ENCODE measurements around the gene C10orf53. TPM values are rescaled to one million over a fixed set of nuclear protein-coding genes. Genes with fewer than 3 reads are reported as not detected.

Gene C10orf53
- total and polyA plus RNA-seq, 2 of the 4 experiments (the other 2 are of a cell fraction), result not detected

- Histone ChIP-seq H4K5ac (ENCODE audit: low read depth, low read length) (no peak overlapping the region), H3K9me3 (ENCODE audit: control insufficient read depth, insufficient read depth, low read length) (no peaks in the 10 kb centered on the region), H3K4me3 (ENCODE audit: insufficient read depth, low read depth, low read length) (no peak overlapping the region), H3K18ac (ENCODE audit: low read depth, low read length) (no peak overlapping the region), H2BK120ac (ENCODE audit: low read depth, low read length) (no peak overlapping the region), H4K20me1 (ENCODE audit: insufficient read depth, low read length) (no peaks in the 10 kb centered on the region), H3K79me1 (ENCODE audit: low read depth in 1 of 2, low read length in 2 of 2) (no peaks in the 10 kb centered on the region), H3K27ac (ENCODE audit: insufficient read depth, low read length) (no peak overlapping the region), H3K23ac (ENCODE audit: low read depth, low read length) (no peak overlapping the region), H3K27me3 (ENCODE audit: control insufficient read depth, insufficient read depth, low read length) (no peaks in the 10 kb centered on the region), H3K4me2 (ENCODE audit: low read depth, low read length) (no peak overlapping the region), H4K8ac (ENCODE audit: low read depth in 2 of 2, low read length in 2 of 2) (no peak overlapping the region), H2BK20ac (ENCODE audit: low read depth, low read length) (no peak overlapping the region), H3K4ac (ENCODE audit: low read depth, low read length) (no peak overlapping the region), H3K4me1 (ENCODE audit: control insufficient read depth, insufficient read depth, low read length) (no peaks in the 10 kb centered on the region), H3K9ac (ENCODE audit: low read depth, low read length) (no peak overlapping the region), H3K9me1 (ENCODE audit: insufficient read depth, low read length) (no peaks in the 10 kb centered on the region), H2AK9ac (replicated peaks; ENCODE audit: low read depth, low read length, poor library complexity) (no peak overlapping the region), H2AK5ac (ENCODE audit: low read depth, low read length) (no peak overlapping the region), H2BK15ac (ENCODE audit: low read depth, low read length) (no peak overlapping the region), H4K91ac (ENCODE audit: insufficient read depth, low read depth, low read length) (no peak overlapping the region), H2AFZ (replicated peaks; ENCODE audit: low read length, poor library complexity) (no peak overlapping the region), H3K56ac (ENCODE audit: extremely low read depth, insufficient read depth, low read length) (no peak overlapping the region), H2BK5ac (ENCODE audit: low read depth, low read length, poor library complexity, severe bottlenecking) (no peak overlapping the region), H3K36me3 (ENCODE audit: control insufficient read depth, insufficient read depth, low read length) (no peaks in the 10 kb centered on the region), H3K14ac (replicated peaks; ENCODE audit: low read depth, low read length) (no peak overlapping the region)
- no CpG with 5 or more reads among the region's 7 CpGs for WGBS, 2 experiments (ENCODE audit: extremely low coverage in 2 of 2, insufficient read length in 1 of 2)
- in situ Hi-C loops (cut with MboI; ENCODE audit: low sequenced_read_pairs) (no loop called here), dilution Hi-C loops (cut with HindIII; ENCODE audit: low sequenced_read_pairs, unreplicated experiment) (no loop called here), intact Hi-C loops (cut with micrococcal nuclease) (no loop called here)
- ChIA-PET POLR2A (ENCODE audit: unreplicated experiment) (no interaction called here), CTCF (no interaction called here)
- DNase-seq (no peak), ATAC-seq (ENCODE audit: low read depth) (no peak)
- TF ChIP-seq CHD1 (IDR thresholded peaks at IDR 0.05; ENCODE audit: low read depth, low read length), result no peak
- TF ChIP-seq MAZ (IDR thresholded peaks at IDR 0.05; ENCODE audit: borderline replicate concordance, low read depth, low read length), result no peak
- no peak for TF ChIP-seq BHLHE40 (IDR thresholded peaks at IDR 0.05; ENCODE audit: low read depth, low read length)
- no peak for TF ChIP-seq RFX5 (IDR thresholded peaks at IDR 0.05; ENCODE audit: low read depth, low read length)
- no peak for TF ChIP-seq CTCF (conservative IDR thresholded peaks at IDR 0.05; ENCODE audit: low read depth, low read length)
- TF ChIP-seq NFE2L2 (IDR thresholded peaks at IDR 0.05; ENCODE audit: low read depth, low read length), result no peak
- TF ChIP-seq RAD21 (IDR thresholded peaks at IDR 0.05; ENCODE audit: low read length), result no peak
- TF ChIP-seq MXI1 (IDR thresholded peaks at IDR 0.05; ENCODE audit: borderline replicate concordance, low read depth, low read length), result no peak
- TF ChIP-seq MAFK (IDR thresholded peaks at IDR 0.05; ENCODE audit: low read depth, low read length), result no peak
- BruUV-seq (replicated peaks), result no TSS peak
Observed at GRCh38 chr10:49733866-49734265, 54.4 kb downstream of the C10orf53 start.

Data from IMR-90 (cell line).